ENCODE measurements around the gene CTU1. TPM values are rescaled to one million over a fixed set of nuclear protein-coding genes. Genes with fewer than 3 reads are reported as not detected.

CTU1 gene
- total and polyA plus RNA-seq, 2 donors (not counting 1 experiment from before 2014, with no cell fraction given), result 8.1 to 8.4 TPM

DNA sequence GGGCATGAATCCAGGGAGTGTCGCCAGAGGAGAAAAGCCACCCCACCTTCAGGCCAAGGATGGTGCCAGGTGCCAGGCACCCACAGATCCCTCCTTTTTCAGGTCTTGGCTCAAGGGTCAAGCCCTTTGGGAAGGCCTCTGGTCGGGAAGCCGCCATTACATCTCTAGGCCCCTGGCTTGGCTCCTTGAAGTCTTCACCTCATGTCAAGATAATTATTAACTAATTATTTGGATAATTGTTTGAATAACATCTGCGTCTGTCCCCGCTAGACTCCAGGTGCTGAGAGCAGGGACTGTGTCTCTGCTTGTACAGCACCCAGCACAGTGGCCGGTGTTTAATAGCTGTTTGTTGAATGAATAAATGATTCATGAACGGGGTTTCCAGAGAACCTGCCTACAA, 44.5 kb downstream of the CTU1 start:
- peaks cover 58% of the 10 kb centered on the region for H3K27me3 Mint-ChIP-seq

DNA sequence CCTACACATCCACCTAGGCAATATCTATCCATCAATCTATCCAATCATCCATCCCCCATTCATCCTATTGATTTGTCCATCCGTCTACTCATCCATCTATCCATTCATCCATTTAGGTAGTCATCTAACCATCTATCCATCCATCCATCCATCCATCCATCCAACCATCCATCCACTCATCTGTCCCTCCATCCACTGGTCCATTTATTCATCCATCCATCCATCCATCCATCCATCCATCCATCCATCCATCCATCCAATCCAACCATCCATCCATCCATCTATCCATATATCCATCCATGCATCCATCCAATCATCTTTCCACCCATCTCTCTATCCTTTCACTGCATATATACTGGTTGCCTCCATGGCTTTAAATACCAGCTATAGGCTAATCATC, 47.2 kb downstream of the CTU1 start:
- Mint-ChIP-seq H3K9me3 (ENCODE audit: insufficient read depth) (peaks cover 3% of the 10 kb centered on the region), H3K27me3 (peaks cover 49% of the 10 kb centered on the region), H3K27ac (no peak overlapping the region), H3K4me1 (peaks cover 3% of the 10 kb centered on the region), H3K4me3 (no peak overlapping the region)
- TF ChIP-seq EZH2 (IDR thresholded peaks at IDR 0.05; ENCODE audit: borderline replicate concordance, insufficient read depth, low read depth, low read length, poor library complexity, severe bottlenecking), result no peak
- TF ChIP-seq, protein P1, sequence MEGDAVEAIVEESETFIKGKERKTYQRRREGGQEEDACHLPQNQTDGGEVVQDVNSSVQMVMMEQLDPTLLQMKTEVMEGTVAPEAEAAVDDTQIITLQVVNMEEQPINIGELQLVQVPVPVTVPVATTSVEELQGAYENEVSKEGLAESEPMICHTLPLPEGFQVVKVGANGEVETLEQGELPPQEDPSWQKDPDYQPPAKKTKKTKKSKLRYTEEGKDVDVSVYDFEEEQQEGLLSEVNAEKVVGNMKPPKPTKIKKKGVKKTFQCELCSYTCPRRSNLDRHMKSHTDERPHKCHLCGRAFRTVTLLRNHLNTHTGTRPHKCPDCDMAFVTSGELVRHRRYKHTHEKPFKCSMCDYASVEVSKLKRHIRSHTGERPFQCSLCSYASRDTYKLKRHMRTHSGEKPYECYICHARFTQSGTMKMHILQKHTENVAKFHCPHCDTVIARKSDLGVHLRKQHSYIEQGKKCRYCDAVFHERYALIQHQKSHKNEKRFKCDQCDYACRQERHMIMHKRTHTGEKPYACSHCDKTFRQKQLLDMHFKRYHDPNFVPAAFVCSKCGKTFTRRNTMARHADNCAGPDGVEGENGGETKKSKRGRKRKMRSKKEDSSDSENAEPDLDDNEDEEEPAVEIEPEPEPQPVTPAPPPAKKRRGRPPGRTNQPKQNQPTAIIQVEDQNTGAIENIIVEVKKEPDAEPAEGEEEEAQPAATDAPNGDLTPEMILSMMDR (IDR thresholded peaks at IDR 0.05), result no peak
- no peak overlapping the region for H2AFZ ChIP-seq (ENCODE audit: insufficient read depth, low read depth, low read length, poor library complexity, severe bottlenecking)
- intact Hi-C loops (cut with micrococcal nuclease), result loop anchor here (10.0 kb wide), 1 partner anchor 94 kb away; no protein-coding TSS in a partner anchor
- DNase-seq, result no peak
- H3K27ac ChIP-seq (ENCODE audit: low read length in 2 of 2), result no peak overlapping the region
- CTCF ChIA-PET, result no interaction called here
- no peaks in the 10 kb centered on the region for H3K79me2 ChIP-seq (ENCODE audit: control insufficient read depth, insufficient read depth, low read length)
- no peak overlapping the region for H3K4me3 ChIP-seq (ENCODE audit: control extremely low read depth in 1 of 5, extremely low read depth in 1 of 5, insufficient read depth in 1 of 5, low read depth in 2 of 5, low read length in 4 of 5)
- H4K20me1 ChIP-seq (ENCODE audit: control insufficient read depth, insufficient read depth, low read length, poor library complexity, severe bottlenecking), result no peaks in the 10 kb centered on the region
- peaks cover 0 to 41% (median 12%) of the 10 kb centered on the region in 4 experiments for H3K27me3 ChIP-seq (replicated peaks in 1 of 4; ENCODE audit: control extremely low read depth in 1 of 4, control insufficient read depth in 3 of 4, insufficient read depth in 4 of 4, low read length in 3 of 4)
- no peak overlapping the region for H3K9ac ChIP-seq (ENCODE audit: low read length)
- H3K4me2 ChIP-seq (replicated peaks; ENCODE audit: low read depth, low read length, poor library complexity, severe bottlenecking), result no peak overlapping the region
- no peaks in the 10 kb centered on the region for H3K36me3 ChIP-seq (replicated peaks in 1 of 2; ENCODE audit: control extremely low read depth in 1 of 2, control insufficient read depth in 1 of 2, extremely low read depth in 1 of 2, insufficient read depth in 2 of 2, low read length in 1 of 2)
- POLR2A ChIA-PET, result no interaction called here
- ATAC-seq (ENCODE audit: low read depth), result no peak
- H3K9me3 ChIP-seq (ENCODE audit: control extremely low read depth in 1 of 3, control insufficient read depth in 2 of 3, insufficient read depth in 1 of 3, low read length in 2 of 3), result peaks cover 0 to 8% (median 0%) of the 10 kb centered on the region in 3 donors
- 0% methylated on average over 1 of the region's 1 CpG for WGBS (ENCODE audit: insufficient coverage)
- peaks cover 2 to 4% of the 10 kb centered on the region in 2 donors for H3K4me1 ChIP-seq (ENCODE audit: control insufficient read depth in 2 of 2, insufficient read depth in 2 of 2, low read length in 2 of 2)

More for the DNA sequence above, 44.5 kb downstream of the CTU1 start:
- DNase-seq, result no peak
- TF ChIP-seq, protein P1 (IDR thresholded peaks at IDR 0.05), result no peak
- no peak for TF ChIP-seq EZH2 (IDR thresholded peaks at IDR 0.05; ENCODE audit: borderline replicate concordance, insufficient read depth, low read depth, low read length, poor library complexity, severe bottlenecking)
- intact Hi-C loops (cut with micrococcal nuclease), result loop anchor here (10.0 kb wide), 1 partner anchor 91 kb away; no protein-coding TSS in a partner anchor
- WGBS (ENCODE audit: insufficient coverage), result 81% methylated on average over 5 of the region's 7 CpGs
- Histone ChIP-seq H3K9me3 (ENCODE audit: control extremely low read depth in 1 of 3, control insufficient read depth in 2 of 3, insufficient read depth in 1 of 3, low read length in 2 of 3) (peaks cover 0 to 8% (median 0%) of the 10 kb centered on the region in 3 donors), H3K79me2 (ENCODE audit: control insufficient read depth, insufficient read depth, low read length) (no peaks in the 10 kb centered on the region), H3K27me3 (replicated peaks in 1 of 4; ENCODE audit: control extremely low read depth in 1 of 4, control insufficient read depth in 3 of 4, insufficient read depth in 4 of 4, low read length in 3 of 4) (peaks cover 0 to 42% (median 16%) of the 10 kb centered on the region in 4 experiments), H3K9ac (ENCODE audit: low read length) (no peak overlapping the region), H2AFZ (ENCODE audit: insufficient read depth, low read depth, low read length, poor library complexity, severe bottlenecking) (no peak overlapping the region), H3K4me1 (ENCODE audit: control insufficient read depth in 2 of 2, insufficient read depth in 2 of 2, low read length in 2 of 2) (peaks cover 2 to 4% of the 10 kb centered on the region in 2 donors), H3K4me3 (ENCODE audit: control extremely low read depth in 1 of 5, extremely low read depth in 1 of 5, insufficient read depth in 1 of 5, low read depth in 2 of 5, low read length in 4 of 5) (no peak overlapping the region), H4K20me1 (ENCODE audit: control insufficient read depth, insufficient read depth, low read length, poor library complexity, severe bottlenecking) (no peaks in the 10 kb centered on the region), H3K27ac (ENCODE audit: low read length in 2 of 2) (no peak overlapping the region), H3K4me2 (replicated peaks; ENCODE audit: low read depth, low read length, poor library complexity, severe bottlenecking) (no peak overlapping the region), H3K36me3 (replicated peaks in 1 of 2; ENCODE audit: control extremely low read depth in 1 of 2, control insufficient read depth in 1 of 2, extremely low read depth in 1 of 2, insufficient read depth in 2 of 2, low read length in 1 of 2) (no peaks in the 10 kb centered on the region)
- ATAC-seq (ENCODE audit: low read depth), result no peak
- Mint-ChIP-seq H3K9me3 (ENCODE audit: insufficient read depth) (peaks cover 3% of the 10 kb centered on the region), H3K27ac (no peak overlapping the region), H3K4me3 (no peak overlapping the region), H3K4me1 (peaks cover 3% of the 10 kb centered on the region)
- CTCF ChIA-PET, result no interaction called here
- POLR2A ChIA-PET, result no interaction called here

Data from B cell (primary cell).